ENCODE results near the gene ZNF75A. TPM values are rescaled to one million over a fixed set of nuclear protein-coding genes. Genes with fewer than 3 reads are reported as not detected.

The ZNF75A gene
- total and polyA plus RNA-seq, 2 experiments from 2014 or later: 29.6 to 36.9 TPM

- TF ChIP-seq, protein P1, sequence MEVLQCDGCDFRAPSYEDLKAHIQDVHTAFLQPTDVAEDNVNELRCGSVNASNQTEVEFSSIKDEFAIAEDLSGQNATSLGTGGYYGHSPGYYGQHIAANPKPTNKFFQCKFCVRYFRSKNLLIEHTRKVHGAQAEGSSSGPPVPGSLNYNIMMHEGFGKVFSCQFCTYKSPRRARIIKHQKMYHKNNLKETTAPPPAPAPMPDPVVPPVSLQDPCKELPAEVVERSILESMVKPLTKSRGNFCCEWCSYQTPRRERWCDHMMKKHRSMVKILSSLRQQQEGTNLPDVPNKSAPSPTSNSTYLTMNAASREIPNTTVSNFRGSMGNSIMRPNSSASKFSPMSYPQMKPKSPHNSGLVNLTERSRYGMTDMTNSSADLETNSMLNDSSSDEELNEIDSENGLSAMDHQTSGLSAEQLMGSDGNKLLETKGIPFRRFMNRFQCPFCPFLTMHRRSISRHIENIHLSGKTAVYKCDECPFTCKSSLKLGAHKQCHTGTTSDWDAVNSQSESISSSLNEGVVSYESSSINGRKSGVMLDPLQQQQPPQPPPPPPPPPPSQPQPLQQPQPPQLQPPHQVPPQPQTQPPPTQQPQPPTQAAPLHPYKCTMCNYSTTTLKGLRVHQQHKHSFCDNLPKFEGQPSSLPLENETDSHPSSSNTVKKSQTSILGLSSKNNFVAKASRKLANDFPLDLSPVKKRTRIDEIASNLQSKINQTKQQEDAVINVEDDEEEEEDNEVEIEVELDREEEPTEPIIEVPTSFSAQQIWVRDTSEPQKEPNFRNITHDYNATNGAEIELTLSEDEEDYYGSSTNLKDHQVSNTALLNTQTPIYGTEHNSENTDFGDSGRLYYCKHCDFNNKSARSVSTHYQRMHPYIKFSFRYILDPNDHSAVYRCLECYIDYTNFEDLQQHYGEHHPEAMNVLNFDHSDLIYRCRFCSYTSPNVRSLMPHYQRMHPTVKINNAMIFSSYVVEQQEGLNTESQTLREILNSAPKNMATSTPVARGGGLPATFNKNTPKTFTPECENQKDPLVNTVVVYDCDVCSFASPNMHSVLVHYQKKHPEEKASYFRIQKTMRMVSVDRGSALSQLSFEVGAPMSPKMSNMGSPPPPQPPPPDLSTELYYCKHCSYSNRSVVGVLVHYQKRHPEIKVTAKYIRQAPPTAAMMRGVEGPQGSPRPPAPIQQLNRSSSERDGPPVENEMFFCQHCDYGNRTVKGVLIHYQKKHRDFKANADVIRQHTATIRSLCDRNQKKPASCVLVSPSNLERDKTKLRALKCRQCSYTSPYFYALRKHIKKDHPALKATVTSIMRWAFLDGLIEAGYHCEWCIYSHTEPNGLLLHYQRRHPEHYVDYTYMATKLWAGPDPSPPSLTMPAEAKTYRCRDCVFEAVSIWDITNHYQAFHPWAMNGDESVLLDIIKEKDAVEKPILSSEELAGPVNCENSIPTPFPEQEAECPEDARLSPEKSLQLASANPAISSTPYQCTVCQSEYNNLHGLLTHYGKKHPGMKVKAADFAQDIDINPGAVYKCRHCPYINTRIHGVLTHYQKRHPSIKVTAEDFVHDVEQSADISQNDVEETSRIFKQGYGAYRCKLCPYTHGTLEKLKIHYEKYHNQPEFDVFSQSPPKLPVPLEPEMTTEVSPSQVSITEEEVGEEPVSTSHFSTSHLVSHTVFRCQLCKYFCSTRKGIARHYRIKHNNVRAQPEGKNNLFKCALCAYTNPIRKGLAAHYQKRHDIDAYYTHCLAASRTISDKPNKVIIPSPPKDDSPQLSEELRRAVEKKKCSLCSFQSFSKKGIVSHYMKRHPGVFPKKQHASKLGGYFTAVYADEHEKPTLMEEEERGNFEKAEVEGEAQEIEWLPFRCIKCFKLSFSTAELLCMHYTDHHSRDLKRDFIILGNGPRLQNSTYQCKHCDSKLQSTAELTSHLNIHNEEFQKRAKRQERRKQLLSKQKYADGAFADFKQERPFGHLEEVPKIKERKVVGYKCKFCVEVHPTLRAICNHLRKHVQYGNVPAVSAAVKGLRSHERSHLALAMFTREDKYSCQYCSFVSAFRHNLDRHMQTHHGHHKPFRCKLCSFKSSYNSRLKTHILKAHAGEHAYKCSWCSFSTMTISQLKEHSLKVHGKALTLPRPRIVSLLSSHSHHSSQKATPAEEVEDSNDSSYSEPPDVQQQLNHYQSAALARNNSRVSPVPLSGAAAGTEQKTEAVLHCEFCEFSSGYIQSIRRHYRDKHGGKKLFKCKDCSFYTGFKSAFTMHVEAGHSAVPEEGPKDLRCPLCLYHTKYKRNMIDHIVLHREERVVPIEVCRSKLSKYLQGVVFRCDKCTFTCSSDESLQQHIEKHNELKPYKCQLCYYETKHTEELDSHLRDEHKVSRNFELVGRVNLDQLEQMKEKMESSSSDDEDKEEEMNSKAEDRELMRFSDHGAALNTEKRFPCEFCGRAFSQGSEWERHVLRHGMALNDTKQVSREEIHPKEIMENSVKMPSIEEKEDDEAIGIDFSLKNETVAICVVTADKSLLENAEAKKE (CRISPR knock-in tag; IDR thresholded peaks at IDR 0.05): no peak
- TF ChIP-seq CTCF (conservative IDR thresholded peaks at IDR 0.05; ENCODE audit: low read depth in 2 of 2): no peak
- no peak for TF ChIP-seq NANOG (IDR thresholded peaks at IDR 0.05; ENCODE audit: borderline replicate concordance)
- TF ChIP-seq, protein P2, sequence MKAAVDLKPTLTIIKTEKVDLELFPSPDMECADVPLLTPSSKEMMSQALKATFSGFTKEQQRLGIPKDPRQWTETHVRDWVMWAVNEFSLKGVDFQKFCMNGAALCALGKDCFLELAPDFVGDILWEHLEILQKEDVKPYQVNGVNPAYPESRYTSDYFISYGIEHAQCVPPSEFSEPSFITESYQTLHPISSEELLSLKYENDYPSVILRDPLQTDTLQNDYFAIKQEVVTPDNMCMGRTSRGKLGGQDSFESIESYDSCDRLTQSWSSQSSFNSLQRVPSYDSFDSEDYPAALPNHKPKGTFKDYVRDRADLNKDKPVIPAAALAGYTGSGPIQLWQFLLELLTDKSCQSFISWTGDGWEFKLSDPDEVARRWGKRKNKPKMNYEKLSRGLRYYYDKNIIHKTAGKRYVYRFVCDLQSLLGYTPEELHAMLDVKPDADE (IDR thresholded peaks at IDR 0.05): no peak
These were observed 42.3 kb downstream of the ZNF75A start (continued) for GRCh38 chr16:3347586-3347985.

GRCh38 chr16:3348547-3349167 lies 43.4 kb downstream of the ZNF75A start:
- Mint-ChIP-seq H3K27me3 (ENCODE audit: insufficient read depth, low read depth, poor library complexity) (peaks cover 2% of the 10 kb centered on the region), H3K4me1 (no peaks in the 10 kb centered on the region), H3K36me3 (ENCODE audit: low read depth) (peaks cover 14% of the 10 kb centered on the region), H3K4me3 (no peak overlapping the region), H3K9me3 (peaks cover 76% of the 10 kb centered on the region), H3K27ac (no peak overlapping the region)
- DNase-seq (ENCODE audit: low spot score) (no peak), ATAC-seq (no peak)
- Histone ChIP-seq H3K4me2 (no peak overlapping the region), H3K9me2 (ENCODE audit: insufficient read depth) (no peaks in the 10 kb centered on the region), H3K79me2 (replicated peaks; ENCODE audit: insufficient read depth) (no peaks in the 10 kb centered on the region), H3F3A (replicated peaks; ENCODE audit: low read depth) (no peaks in the 10 kb centered on the region), H3K27ac (ENCODE audit: low read depth) (no peak overlapping the region), H2AFZ (no peak overlapping the region), H3K36me3 (ENCODE audit: insufficient read depth) (no peaks in the 10 kb centered on the region), H3K4me1 (ENCODE audit: insufficient read depth) (no peaks in the 10 kb centered on the region), H3K27me3 (ENCODE audit: insufficient read depth) (no peaks in the 10 kb centered on the region), H4K20me1 (replicated peaks; ENCODE audit: insufficient read depth) (no peaks in the 10 kb centered on the region), H3K4me3 (no peak overlapping the region)
- TF ChIP-seq CREB1 (CRISPR knock-in tag; IDR thresholded peaks at IDR 0.05; ENCODE audit: low read depth) (no peak), EZH2 (IDR thresholded peaks at IDR 0.05; ENCODE audit: low read depth, unreplicated experiment) (no peak), JUNB (IDR thresholded peaks at IDR 0.05; ENCODE audit: unreplicated experiment) (no peak), EZH2phosphoT487 (IDR thresholded peaks at IDR 0.05; ENCODE audit: unreplicated experiment) (no peak), ZNF114 (CRISPR knock-in tag; IDR thresholded peaks at IDR 0.05) (no peak)
- TF ChIP-seq, protein P2 (IDR thresholded peaks at IDR 0.05): no peak
- TF ChIP-seq, protein P3, sequence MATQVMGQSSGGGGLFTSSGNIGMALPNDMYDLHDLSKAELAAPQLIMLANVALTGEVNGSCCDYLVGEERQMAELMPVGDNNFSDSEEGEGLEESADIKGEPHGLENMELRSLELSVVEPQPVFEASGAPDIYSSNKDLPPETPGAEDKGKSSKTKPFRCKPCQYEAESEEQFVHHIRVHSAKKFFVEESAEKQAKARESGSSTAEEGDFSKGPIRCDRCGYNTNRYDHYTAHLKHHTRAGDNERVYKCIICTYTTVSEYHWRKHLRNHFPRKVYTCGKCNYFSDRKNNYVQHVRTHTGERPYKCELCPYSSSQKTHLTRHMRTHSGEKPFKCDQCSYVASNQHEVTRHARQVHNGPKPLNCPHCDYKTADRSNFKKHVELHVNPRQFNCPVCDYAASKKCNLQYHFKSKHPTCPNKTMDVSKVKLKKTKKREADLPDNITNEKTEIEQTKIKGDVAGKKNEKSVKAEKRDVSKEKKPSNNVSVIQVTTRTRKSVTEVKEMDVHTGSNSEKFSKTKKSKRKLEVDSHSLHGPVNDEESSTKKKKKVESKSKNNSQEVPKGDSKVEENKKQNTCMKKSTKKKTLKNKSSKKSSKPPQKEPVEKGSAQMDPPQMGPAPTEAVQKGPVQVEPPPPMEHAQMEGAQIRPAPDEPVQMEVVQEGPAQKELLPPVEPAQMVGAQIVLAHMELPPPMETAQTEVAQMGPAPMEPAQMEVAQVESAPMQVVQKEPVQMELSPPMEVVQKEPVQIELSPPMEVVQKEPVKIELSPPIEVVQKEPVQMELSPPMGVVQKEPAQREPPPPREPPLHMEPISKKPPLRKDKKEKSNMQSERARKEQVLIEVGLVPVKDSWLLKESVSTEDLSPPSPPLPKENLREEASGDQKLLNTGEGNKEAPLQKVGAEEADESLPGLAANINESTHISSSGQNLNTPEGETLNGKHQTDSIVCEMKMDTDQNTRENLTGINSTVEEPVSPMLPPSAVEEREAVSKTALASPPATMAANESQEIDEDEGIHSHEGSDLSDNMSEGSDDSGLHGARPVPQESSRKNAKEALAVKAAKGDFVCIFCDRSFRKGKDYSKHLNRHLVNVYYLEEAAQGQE (IDR thresholded peaks at IDR 0.05; ENCODE audit: unreplicated experiment): no peak
